Neural crest cell (in vitro differentiated cells): ENCODE data around the gene MSANTD2. TPM values are rescaled to one million over a fixed set of nuclear protein-coding genes. Genes with fewer than 3 reads are reported as not detected.

ENCODE experiments used
- DNase-seq: peaks from one replicate; pipeline ENCODE4 v3.0.0; 2021; ENCODE audit warnings: low read depth, mixed read lengths, low spot score
- H3K27ac Mint-ChIP-seq: one replicate; pipeline ENCODE4 v1.8.0; 2021; ENCODE audit warnings: mild to moderate bottlenecking, mixed read lengths; ENCODE audit not compliant: unreplicated experiment
- H3K27me3 Mint-ChIP-seq: 2 replicates; pipeline ENCODE4 v1.8.0; 2021; ENCODE audit warnings: low read depth, mild to moderate bottlenecking, mixed read lengths
- H3K36me3 Mint-ChIP-seq: 2 replicates; pipeline ENCODE4 v1.8.0; 2021; ENCODE audit warnings: low read depth, mild to moderate bottlenecking, mixed read lengths
- H3K4me1 Mint-ChIP-seq: 2 replicates; pipeline ENCODE4 v1.8.0; 2021; ENCODE audit warnings: mixed read lengths
- H3K4me3 Mint-ChIP-seq: one replicate; pipeline ENCODE4 v1.8.0; 2021; ENCODE audit warnings: mild to moderate bottlenecking, mixed read lengths
- H3K9me3 Mint-ChIP-seq: 2 replicates; pipeline ENCODE4 v1.8.0; 2021; ENCODE audit warnings: mixed read lengths
- total RNA-seq: library from RNA; stranded (reverse); gene quantifications from 2 replicates; pipeline ENCODE4 v1.2.1, GENCODE V29; 2021
- TF ChIP-seq, protein P1 (sequence below): fragments of 200-600 bp; sonication (generic); conservative IDR thresholded peaks from 2 replicates; pipeline ENCODE4 v1.5.0; 2021; ENCODE audit warnings: antibody characterized with exemption, mild to moderate bottlenecking

MSANTD2 gene
- total RNA-seq, 1 donor from 2014 or later: 28.7 TPM

- Mint-ChIP-seq H3K4me3 (peak overlapping the region; percentile 73), H3K4me1 (peaks cover 33% of the 10 kb centered on the region), H3K36me3 (no peaks in the 10 kb centered on the region), H3K27me3 (peaks cover 38% of the 10 kb centered on the region), H3K27ac (no peak overlapping the region), H3K9me3 (no peaks in the 10 kb centered on the region)
- DNase-seq: no peak
- TF ChIP-seq, protein P1, sequence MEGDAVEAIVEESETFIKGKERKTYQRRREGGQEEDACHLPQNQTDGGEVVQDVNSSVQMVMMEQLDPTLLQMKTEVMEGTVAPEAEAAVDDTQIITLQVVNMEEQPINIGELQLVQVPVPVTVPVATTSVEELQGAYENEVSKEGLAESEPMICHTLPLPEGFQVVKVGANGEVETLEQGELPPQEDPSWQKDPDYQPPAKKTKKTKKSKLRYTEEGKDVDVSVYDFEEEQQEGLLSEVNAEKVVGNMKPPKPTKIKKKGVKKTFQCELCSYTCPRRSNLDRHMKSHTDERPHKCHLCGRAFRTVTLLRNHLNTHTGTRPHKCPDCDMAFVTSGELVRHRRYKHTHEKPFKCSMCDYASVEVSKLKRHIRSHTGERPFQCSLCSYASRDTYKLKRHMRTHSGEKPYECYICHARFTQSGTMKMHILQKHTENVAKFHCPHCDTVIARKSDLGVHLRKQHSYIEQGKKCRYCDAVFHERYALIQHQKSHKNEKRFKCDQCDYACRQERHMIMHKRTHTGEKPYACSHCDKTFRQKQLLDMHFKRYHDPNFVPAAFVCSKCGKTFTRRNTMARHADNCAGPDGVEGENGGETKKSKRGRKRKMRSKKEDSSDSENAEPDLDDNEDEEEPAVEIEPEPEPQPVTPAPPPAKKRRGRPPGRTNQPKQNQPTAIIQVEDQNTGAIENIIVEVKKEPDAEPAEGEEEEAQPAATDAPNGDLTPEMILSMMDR: no peak
These were observed 38.6 kb upstream of the MSANTD2 start for GRCh38 chr11:124838805-124839127.

DNA sequence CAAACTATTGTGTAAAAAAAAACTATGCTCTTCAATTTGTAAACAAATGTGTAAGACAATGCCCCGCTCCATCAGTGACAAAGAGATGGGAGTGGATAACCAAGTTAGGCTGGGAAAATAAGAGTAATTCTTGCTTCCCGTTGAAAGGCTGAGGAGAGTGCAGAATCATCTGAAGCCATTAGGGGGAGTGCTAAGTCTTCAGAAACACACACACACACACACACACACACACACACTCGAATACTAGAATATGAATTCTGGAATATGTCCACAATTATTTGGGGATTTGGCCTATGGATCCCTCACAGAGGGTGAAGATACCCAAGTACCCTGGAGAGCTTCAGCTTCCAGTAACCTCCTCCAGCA lies 37.3 kb upstream of the MSANTD2 start:
- TF ChIP-seq, protein P1: no peak
- H3K27ac Mint-ChIP-seq: no peak overlapping the region
- peaks cover 40% of the 10 kb centered on the region for H3K27me3 Mint-ChIP-seq
- DNase-seq: peak; percentile 16
- peaks cover 29% of the 10 kb centered on the region for H3K4me1 Mint-ChIP-seq
- H3K9me3 Mint-ChIP-seq: no peaks in the 10 kb centered on the region
- H3K4me3 Mint-ChIP-seq: peak overlapping the region; percentile 79
- H3K36me3 Mint-ChIP-seq: no peaks in the 10 kb centered on the region

DNA sequence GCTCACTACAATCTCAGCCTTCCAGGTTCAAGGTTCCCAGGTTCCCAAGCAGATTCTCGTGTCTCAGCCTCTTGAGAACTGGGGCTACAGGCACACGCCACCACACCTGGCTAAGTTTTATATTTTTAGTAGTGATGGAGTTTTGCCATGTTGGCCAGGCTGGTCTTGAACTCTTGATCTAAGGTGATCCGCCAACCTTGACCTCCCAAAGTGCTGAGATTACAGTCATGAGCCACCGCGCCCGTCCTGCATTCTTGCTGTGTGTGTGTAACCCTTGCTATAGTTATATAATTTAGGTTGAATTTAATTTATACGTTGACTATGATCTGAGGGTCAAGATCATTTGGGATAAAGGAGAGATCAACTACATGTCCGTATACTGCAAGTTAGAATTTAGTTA lies 35.7 kb upstream of the MSANTD2 start:
- no peak overlapping the region for H3K27ac Mint-ChIP-seq
- H3K4me3 Mint-ChIP-seq: peak overlapping the region; percentile 42

DNA sequence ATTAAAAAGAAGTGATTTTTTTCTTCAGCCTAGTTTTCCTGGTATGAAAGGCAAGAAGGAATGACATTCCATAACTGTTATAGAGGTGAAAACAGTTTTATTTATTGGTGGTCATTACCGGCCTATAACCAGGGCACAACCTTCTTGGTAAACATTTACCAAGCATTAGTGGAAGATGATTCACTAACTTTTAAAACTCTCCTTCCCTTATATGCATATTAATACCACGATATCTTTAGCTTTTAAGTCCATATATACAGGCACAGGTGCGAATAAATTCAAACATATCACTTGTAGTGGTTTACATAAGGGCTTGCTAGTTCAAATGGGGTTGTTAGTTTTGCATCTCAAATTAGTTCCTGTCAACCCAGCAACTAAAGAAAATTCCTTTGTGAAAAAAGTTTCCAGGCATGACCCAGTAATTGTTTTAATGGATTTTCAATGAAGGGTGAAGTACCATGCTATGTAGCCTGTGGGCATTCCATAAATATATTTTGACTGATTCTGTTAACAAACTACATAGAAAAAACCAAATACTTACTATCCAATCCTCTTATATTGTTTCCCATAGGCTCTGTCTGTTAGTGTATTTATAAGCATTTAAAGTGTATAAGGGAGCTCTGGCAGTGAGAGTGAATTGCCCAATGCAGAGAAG lies 34.4 kb upstream of the MSANTD2 start:
- peaks cover 23% of the 10 kb centered on the region for H3K4me1 Mint-ChIP-seq
- peaks cover 50% of the 10 kb centered on the region for H3K27me3 Mint-ChIP-seq

More for the DNA sequence above, 35.7 kb upstream of the MSANTD2 start:
- no peaks in the 10 kb centered on the region for H3K36me3 Mint-ChIP-seq
- DNase-seq: no peak
- H3K4me1 Mint-ChIP-seq: peaks cover 29% of the 10 kb centered on the region
- peaks cover 43% of the 10 kb centered on the region for H3K27me3 Mint-ChIP-seq
- TF ChIP-seq, protein P1: no peak
- no peaks in the 10 kb centered on the region for H3K9me3 Mint-ChIP-seq

GRCh38 chr11:124832571-124832970 lies 32.4 kb upstream of the MSANTD2 start:
- DNase-seq: no peak
- H3K4me1 Mint-ChIP-seq: peaks cover 14% of the 10 kb centered on the region
- H3K4me3 Mint-ChIP-seq: no peak overlapping the region
- no peaks in the 10 kb centered on the region for H3K36me3 Mint-ChIP-seq
- H3K9me3 Mint-ChIP-seq: no peaks in the 10 kb centered on the region
- peaks cover 38% of the 10 kb centered on the region for H3K27me3 Mint-ChIP-seq
- no peak overlapping the region for H3K27ac Mint-ChIP-seq
- TF ChIP-seq, protein P1: no peak

More for the DNA sequence above, 34.4 kb upstream of the MSANTD2 start:
- Mint-ChIP-seq H3K9me3 (no peaks in the 10 kb centered on the region), H3K27ac (no peak overlapping the region), H3K36me3 (no peaks in the 10 kb centered on the region), H3K4me3 (no peak overlapping the region)
- TF ChIP-seq, protein P1: no peak
- DNase-seq: no peak
